22Rv1 (cell line): ENCODE measurements around the gene MAN2A2.

Experiments used
- ZFX ChIP-seq: fragments of 450-650 bp; IDR thresholded peaks from 2 replicates; pipeline ENCODE4 v1.6.1; 2017; ENCODE audit warnings: antibody characterized with exemption, borderline replicate concordance
- TF ChIP-seq, protein P1 (sequence below): fragments of 450-650 bp; IDR thresholded peaks from 2 replicates; pipeline ENCODE4 v1.5.1; 2017; ENCODE audit warnings: mild to moderate bottlenecking

DNA sequence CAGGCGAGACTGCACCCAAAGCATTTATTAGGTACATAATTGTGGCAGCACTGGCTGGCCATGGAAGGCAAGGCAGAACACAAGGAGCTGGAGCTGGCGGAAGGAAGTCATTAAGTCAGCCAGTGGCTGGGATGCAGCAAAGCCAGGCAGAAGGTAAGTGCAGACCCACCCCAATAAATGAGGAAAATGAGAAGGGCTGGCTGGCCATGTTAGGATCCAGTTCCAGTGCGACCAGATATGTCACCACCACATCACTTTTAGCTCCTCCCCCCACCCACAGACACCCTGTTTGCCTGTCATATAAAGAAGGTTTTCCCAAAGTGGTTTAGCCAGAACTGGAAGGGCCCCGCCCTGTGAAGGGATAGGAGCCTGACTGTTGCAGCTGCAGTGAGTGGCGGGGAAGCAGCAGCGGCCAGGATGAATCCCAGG, 34.8 kb upstream of the MAN2A2 start, which contains the start of gene FURIN:
- TF ChIP-seq, protein P1, sequence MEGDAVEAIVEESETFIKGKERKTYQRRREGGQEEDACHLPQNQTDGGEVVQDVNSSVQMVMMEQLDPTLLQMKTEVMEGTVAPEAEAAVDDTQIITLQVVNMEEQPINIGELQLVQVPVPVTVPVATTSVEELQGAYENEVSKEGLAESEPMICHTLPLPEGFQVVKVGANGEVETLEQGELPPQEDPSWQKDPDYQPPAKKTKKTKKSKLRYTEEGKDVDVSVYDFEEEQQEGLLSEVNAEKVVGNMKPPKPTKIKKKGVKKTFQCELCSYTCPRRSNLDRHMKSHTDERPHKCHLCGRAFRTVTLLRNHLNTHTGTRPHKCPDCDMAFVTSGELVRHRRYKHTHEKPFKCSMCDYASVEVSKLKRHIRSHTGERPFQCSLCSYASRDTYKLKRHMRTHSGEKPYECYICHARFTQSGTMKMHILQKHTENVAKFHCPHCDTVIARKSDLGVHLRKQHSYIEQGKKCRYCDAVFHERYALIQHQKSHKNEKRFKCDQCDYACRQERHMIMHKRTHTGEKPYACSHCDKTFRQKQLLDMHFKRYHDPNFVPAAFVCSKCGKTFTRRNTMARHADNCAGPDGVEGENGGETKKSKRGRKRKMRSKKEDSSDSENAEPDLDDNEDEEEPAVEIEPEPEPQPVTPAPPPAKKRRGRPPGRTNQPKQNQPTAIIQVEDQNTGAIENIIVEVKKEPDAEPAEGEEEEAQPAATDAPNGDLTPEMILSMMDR, result no peak
- TF ChIP-seq ZFX, result no peak
